Measurements from ENCODE around the gene LZTS3.
"Not testable (repeated sequence)": the region's sequence is repeated elsewhere in the genome, so short reads cannot be mapped to it uniquely, and the experiment has no call there.

Gene LZTS3

DNA sequence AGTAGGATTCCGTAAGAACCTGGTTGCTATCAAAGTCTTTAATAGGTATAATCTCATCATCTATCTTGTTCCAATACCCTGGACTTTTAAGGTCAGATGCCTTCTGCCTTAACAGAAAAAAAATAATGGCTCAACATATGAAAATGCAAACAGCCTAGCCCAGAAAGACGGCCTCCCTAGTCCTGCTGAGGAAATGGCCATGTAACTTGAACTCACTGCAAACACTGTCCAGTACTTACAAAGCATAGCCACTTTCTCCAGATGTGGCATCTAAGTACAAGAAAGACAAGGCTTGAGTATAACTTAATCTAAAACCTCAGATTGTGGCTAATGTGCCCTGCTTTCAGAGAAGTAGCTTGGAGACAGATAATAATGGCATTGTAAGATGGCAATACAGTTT lies 40.2 kb downstream of the LZTS3 start:
- DNase-seq = no peak

DNA sequence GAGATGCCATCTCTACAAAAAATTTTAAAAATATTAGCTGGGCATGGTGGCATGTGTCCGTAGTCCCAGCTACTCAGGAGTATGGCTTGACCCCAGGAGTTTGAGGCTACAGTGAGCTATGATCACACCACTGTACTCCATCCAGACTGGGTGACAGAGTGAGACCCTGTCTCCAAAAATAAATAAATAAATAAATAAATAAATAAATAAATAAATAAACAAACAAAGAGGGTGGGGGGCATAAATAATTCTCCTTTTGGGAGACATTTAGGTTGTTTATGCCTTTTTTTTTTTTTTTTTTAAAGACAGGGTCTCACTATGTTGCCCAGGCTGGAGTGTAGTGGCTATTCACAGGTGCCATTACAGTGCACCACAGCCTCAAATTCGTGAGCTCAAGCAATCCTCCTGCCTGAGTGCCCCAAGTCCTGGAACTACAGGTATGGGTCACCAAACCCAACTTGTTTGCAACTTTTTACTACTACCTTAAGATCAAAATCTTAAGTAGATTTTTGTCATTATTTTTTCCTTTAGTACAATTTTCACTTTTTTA lies 43.2 kb downstream of the LZTS3 start:
- DNase-seq = no peak

GRCh38 chr20:3129094-3129493 lies 44.3 kb downstream of the LZTS3 start:
- DNase-seq = no peak

DNA sequence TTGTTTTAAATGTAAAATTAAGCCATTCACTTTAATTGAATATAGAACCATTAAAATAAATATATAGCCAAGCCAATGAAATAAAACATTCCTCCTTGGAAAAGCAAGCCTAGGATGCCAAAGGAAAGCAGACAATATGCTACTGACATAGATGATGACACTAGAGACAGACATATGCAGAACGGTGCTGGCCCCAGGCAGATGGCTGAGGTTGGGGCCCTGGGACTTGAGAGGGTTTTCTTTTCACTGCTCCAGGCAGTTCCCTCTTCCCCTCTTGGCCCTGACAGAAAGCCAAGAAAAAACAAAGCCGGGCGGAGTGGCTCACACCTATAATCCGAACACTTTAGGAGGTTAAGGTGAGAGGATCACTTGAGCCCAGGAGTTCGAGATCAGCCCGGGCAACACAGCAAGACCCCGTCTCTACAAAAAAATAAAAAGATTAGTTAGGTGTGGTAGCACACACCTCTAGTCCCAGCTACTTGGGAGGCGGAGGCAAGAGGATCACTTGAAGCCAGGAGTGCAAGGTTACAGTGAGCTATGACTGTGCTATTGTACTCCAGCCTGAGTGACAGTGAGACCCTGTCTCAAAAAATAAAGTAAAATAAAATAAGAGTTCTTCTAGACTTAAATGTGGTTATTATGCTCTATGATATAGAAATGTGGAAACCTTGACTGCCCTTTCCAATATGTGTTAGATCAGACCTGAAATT lies 44.9 kb downstream of the LZTS3 start:
- DNase-seq = no peak

GRCh38 chr20:3126527-3126859 lies 46.9 kb downstream of the LZTS3 start:
- no peak for DNase-seq

- not testable (repeated sequence) for DNase-seq
Measured at GRCh38 chr20:3125776-3126526, 47.4 kb downstream of the LZTS3 start.

GRCh38 chr20:3124773-3125560 lies 48.4 kb downstream of the LZTS3 start:
- DNase-seq = not testable (repeated sequence)

- DNase-seq = not testable (repeated sequence)
Measured at GRCh38 chr20:3124163-3124562, 49.2 kb downstream of the LZTS3 start.

DNA sequence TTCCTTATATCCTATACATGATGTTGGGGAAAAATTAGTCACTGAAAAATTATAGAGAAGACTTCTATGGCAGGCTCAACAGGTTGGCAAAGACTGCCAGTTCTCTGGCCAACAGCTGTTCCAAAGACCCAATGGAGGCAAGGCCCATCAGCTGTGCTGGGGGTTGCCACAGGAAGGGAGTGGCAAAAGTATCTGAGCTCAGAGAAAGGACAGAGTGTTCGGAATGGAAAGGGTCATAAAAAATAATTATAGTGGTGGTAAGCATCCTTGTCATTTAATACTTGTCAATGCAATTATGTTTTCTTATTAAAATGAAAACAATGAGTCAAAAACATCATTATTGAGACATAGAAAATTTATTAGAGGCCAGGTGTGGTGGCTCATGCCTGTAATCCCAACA lies 49.8 kb downstream of the LZTS3 start:
- DNase-seq = no peak

GRCh38 chr20:3121955-3122610 lies 51.3 kb downstream of the LZTS3 start:
- no peak for DNase-seq

DNA sequence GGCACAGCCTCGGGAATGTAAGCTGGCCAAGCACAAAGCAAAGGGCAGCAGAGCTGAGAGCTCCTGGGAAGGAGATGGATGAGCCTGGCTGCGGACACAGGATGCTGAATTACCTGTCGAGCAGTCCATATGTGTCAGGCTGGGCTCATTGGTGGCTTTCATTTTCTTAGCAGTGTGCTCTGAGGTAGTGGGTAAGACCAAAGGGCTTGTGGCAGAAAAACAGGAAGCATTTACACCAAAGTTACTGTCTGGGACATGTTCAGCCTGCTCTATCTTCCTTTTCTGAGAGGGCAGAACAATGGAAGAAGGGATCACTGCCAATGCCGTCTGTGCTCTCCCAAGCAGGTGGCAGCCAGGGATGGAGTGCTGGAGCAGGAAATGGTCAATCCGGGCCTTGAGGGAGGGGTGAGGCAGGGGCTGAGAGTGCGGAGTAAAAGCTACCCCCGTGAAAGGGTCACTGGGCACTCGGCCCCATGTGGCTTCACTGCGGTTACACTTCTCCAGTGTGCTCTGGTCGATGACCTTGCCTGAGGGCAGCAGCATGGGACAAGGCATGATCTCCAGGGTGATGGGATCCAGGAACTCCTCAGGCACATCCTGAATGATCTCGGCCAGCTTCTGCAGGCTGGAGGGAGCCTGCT lies 52.0 kb downstream of the LZTS3 start:
- DNase-seq = no peak

DNA sequence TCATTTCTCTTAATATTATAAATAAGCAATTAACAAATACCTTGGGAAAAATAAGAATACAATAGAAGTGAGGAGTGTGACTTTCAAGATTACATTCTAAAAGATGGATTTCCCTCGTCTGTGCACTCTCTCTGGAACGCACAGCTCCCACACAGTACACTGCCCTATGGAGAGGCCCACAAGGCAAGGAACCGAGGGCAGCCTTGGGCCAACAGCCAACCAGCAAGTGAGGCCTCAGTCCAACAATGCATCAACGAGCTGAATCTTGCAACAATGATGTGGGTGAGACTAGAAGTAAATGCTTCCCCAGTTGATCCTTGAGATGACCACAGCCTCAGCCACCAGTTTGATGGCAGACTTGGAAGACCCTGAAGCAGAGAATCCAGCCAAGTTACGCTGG lies 54.3 kb downstream of the LZTS3 start:
- no peak for DNase-seq

- peak; percentile 34 for DNase-seq
Measured at GRCh38 chr20:3117839-3118379, 55.4 kb downstream of the LZTS3 start.

GRCh38 chr20:3116341-3116740 lies 57.0 kb downstream of the LZTS3 start:
- no peak for DNase-seq

DNA sequence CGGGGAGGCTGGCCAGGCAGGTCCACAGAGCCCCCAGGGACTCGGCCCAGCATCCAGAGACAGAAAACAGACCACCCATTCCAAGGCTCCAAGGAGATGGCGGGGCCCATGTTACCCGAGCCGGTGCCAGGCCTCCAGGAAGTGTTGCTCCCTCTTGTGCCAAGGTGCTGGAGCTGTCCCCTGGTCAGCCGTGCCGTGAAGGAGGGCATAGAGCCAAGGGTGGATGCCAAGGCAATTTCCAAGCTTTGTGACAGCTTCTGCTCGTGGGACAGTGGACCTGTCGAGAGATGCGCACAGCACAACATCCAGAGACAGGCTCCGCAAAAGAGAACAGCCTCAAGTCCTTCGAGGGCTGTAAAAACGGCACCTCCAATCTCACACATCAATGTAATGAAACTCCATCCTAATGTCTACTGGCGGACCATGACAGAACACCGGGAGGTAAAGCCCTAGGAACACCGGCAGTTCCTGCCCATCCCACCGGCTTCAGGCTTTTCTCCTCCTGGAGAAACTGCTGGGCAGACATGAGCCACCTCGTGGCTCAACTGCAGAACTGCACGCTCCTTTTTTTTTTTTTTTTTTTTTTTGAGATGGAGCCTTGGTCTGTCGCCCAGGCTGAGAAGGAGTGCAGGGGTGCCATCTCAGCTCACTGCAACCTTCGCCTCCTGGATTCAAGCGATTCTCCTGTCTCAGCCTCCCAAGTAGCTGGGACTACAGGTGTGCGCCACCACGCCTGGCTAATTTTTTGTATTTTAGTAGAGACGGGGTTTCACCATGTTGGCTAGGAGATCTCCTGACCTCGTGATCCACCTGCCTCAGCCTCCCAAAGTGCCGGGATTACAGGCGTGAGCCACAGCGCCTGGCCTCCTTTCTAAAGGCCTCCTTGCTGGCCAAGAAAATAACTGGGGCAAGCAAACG lies 57.9 kb downstream of the LZTS3 start:
- DNase-seq = peak; percentile 57
